ENCODE results near the gene KNDC1.

DNA sequence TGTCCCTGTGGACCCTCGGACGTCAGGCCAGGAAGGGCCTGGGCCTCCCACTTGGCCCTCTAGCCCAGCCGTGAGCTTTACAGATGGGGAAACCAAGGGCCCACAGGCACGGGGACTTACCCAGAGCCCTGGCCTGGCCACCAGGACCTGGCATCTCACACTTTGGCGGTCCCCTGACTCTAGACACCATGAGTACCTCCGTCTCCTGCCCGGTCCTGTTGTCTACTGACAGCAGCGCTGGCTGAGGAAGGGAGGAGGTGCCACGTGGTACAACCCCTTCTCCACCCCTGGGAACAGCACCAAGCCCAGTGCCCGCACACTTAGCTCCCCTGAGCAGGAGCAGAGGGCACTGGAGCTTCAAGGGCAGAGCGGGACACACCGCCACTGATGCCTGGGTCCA, 46.2 kb upstream of the KNDC1 start:
- TF ChIP-seq, protein P1, sequence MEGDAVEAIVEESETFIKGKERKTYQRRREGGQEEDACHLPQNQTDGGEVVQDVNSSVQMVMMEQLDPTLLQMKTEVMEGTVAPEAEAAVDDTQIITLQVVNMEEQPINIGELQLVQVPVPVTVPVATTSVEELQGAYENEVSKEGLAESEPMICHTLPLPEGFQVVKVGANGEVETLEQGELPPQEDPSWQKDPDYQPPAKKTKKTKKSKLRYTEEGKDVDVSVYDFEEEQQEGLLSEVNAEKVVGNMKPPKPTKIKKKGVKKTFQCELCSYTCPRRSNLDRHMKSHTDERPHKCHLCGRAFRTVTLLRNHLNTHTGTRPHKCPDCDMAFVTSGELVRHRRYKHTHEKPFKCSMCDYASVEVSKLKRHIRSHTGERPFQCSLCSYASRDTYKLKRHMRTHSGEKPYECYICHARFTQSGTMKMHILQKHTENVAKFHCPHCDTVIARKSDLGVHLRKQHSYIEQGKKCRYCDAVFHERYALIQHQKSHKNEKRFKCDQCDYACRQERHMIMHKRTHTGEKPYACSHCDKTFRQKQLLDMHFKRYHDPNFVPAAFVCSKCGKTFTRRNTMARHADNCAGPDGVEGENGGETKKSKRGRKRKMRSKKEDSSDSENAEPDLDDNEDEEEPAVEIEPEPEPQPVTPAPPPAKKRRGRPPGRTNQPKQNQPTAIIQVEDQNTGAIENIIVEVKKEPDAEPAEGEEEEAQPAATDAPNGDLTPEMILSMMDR (IDR thresholded peaks at IDR 0.05; ENCODE audit: low read depth, low read length) = no peak
- no peak for TF ChIP-seq EZH2phosphoT487 (IDR thresholded peaks at IDR 0.05; ENCODE audit: low read depth)
